GM18519 (cell line): ENCODE results near the gene GOLGA1.
"Not testable (repeated sequence)": the region's sequence is repeated elsewhere in the genome, so short reads cannot be mapped to it uniquely, and the experiment has no call there.

Source experiments
- ATAC-seq: cut with Tn5 transposase; IDR thresholded peaks from one replicate; pipeline ENCODE4 v1.9.1; 2021; ENCODE audit warnings: mild to moderate bottlenecking, moderate library complexity; ENCODE audit not compliant: unreplicated experiment, low FRiP score

The GOLGA1 gene

GRCh38 chr9:124841075-124841821 is 99.6 kb downstream of the GOLGA1 start:
- ATAC-seq: no peak

GRCh38 chr9:124840300-124840833 is 100.5 kb downstream of the GOLGA1 start:
- ATAC-seq: no peak

DNA sequence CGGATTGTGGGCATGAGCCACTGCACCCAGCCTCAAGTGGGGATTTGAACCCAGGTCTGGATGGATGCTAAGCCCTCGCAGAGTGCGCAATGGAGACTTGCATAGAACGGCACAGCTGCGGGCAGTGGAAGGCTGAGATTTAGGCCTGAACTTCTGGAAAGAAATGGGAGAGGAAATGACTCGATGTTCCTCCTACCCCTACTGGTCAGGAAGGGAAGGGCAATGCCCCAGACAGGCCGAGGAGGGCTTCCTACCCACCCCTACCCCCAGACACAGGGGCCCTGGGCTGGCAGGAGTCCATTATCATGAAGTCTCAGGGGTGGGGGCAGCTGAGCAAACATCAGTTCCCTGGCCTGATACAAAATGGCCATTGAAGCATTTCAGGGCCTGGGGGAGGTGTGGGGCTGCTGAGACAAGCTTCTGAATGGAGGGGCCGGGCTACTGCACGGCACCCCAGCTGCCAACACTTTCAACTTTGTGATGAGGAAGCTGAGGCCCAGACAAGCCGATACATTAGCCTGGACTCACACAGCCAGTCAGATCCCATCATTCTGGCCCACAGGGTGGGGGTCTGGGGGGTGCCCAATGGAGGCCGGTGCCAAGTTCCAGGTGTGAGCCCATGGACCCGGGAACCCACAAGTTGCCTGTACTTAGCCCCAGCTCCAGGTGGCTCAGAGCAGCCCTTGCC is 101.1 kb downstream of the GOLGA1 start:
- no peak for ATAC-seq

- ATAC-seq: not testable (repeated sequence)
Observed at GRCh38 chr9:124838567-124839275, 102.2 kb downstream of the GOLGA1 start.

GRCh38 chr9:124838132-124838531 is 102.8 kb downstream of the GOLGA1 start:
- ATAC-seq: not testable (repeated sequence)

DNA sequence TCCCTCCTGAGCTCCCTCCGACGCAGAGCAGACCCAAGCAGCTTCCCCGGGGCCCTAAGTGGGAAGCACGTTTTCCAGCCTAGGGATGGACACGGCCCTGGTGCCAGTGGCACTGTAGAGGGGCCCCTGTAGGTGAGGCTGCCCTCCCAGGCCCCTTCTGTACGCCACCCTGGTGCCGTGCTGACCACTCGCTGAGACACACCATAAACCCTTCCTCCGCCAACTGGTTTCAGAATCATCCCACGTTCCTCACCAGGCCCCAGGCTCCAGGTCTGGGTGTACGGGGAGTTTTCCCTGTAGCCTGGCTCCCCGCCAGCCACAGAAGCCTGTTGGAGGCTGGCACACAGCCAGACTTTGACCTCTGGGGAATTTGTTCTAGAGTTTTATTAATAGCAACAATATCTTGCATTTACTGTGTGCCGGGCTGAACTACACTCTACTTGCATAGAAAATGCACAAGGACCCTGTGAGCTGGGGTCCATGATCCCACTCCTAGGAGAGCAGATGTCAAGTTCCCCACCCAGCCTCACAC is 105.8 kb downstream of the GOLGA1 start:
- ATAC-seq: no peak

- no peak for ATAC-seq
Observed at GRCh38 chr9:124834591-124834990, 106.3 kb downstream of the GOLGA1 start.

DNA sequence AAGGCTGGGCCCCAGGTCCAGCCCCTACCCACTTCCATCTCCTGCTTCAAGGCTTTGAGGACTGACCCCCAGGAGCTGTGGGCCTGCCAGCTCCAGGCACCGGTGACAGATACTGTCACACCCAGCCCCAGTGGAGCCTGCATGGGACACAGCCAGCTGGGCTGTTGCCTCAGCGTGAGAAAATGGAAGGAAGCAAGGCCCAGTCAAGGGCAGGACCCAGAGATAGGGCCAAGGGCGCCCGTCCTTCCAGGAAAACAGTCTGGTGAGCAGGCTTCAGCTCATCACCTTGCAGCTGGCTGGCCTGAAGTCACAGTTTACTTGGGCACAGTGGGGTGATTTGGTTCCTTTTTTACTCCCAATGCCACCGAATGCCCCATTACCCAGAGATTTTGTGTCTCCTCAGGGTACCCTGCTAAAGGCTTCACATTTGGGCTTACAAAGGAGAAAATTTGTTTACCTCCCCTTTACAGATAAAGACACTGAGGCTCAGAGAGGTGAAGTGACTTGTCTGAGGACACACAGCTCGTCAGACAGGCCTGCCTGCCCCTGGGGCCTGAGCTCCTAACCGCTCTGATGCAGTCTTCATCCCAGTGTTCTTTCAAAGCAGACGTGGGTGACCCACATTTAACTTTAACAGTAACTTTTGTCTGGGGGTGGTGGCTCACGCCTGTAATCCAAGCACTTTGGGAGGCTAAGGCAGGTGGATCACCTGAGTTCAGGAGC is 109.1 kb downstream of the GOLGA1 start:
- no peak for ATAC-seq

GRCh38 chr9:124830593-124830992 is 110.3 kb downstream of the GOLGA1 start:
- no peak for ATAC-seq

DNA sequence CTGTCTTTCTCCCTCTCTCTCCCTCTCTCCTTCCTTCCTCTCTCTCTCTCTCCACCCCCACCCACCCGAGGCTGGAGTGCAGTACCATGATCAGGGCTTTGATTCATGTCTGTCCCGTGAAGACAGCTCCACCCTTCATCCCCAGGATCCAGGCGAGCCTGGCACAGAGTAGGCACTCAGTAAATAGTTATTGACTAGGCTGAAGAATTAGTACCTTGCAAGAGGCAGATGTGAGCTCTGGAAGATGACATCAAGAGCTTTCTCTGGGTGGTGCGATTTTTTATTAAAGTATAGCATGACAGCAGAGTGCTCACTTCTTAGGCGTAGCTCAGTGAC is 111.6 kb downstream of the GOLGA1 start:
- ATAC-seq: no peak

DNA sequence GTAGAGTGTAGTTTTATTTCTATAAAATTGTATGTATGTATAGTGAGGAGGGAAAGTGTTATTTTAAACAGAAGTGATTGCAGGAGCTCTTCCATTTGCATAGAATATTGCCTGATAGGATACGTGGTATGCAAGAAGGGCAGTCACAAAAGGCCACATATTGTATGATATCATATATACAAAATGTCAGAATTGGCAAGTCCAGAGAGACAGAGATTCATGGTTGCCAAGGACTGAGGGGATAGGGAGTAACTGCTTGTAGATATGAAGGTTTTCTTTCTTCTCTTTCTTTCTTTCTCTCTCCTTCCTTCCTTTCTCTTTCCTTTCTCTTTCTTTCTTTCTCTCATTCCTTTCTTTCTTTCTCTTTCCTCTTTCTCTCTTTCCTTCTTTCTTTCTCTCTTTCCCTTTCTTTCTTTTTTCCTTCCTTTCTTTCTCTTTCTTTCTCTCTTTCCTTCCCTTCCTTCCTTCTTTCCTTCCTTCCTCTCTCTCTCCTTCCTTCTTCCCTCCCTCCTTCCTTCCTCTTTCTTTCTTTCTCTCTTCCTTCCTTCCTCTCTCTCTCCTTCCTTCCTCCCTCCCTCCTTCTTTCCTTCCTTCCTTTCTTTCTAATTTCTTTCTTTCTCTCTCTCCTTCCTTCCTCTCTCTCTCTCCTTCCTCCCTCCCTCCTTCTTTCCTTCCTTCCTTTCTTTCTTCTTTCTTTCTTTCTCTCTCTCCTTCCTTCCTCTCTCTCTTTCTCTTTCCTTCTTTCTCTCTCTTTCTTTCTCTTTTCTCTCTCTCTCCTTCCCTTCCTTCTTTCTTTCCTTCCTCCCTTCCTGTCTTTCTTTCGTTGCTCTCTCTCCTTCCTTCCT is 112.2 kb downstream of the GOLGA1 start:
- no peak for ATAC-seq
